ENCODE measurements around the gene EDDM3A.

Gene EDDM3A

DNA sequence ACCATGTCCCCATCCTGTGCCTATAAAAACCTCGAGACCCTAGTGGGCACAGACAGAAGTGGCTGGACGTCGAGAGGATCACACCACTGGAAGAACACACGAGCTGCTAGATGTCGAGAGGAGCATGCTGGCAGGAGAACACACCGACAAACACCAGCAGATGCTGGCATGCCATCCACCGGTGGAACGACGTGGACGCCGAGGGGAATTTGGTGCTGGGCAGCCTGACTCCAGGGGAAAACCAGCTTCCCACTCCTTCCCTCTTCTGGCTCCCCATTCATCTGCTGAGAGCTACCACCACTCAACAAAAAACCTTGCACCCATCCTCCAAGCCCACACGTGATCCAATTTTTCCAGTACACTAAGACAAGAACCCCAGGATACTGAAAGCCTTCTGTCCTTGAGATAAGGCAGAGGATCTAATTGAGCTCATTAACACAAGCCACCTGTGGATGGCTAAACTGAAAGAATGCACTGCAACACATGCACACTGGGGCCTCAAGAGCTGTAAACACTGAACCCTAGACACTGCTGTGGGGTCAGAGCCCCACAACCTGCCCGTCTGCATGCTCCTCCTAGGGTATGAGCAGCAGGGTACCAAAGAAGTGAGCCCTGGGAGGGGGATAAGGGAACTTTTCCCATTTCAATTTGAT is 44.9 kb downstream of the EDDM3A start:
- ATAC-seq: no peak

DNA sequence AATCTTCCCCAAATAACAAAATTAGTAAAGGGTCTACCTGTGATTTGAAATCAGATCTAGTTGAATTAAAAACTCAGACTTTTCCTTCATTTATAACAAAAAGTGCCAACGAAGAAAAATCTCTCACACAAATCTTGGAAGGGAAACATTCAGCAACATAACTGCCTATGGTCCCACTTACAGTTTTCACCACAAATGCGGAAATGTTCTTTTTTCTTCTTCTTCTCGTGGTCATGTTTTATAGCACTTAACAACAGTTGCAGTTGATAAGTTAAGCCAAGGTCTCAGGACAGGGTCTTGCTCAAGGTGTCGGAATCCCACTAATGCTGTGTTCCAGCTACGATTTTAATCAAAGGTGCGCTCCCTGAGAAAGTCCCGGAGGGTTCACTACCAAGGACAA is 45.5 kb downstream of the EDDM3A start:
- ATAC-seq: no peak

DNA sequence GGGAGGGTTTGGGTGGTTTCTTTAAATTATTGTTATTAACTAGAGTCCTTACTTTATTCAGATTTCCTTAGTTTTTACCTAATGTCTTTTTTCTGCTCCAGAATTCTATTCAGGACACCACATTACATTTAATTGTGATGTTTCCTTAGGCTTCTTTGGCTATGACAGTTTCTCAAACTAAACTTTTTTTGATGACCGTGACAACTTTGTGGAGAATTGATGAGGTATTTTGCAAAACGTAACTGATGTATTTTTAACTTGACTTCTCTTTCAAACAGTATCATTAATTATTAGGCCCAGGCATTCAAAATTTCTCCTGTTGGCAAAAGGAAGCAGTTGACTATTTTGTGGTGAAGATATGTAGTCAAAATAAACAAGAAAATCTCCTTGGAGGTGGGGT is 45.9 kb downstream of the EDDM3A start:
- no peak for ATAC-seq

DNA sequence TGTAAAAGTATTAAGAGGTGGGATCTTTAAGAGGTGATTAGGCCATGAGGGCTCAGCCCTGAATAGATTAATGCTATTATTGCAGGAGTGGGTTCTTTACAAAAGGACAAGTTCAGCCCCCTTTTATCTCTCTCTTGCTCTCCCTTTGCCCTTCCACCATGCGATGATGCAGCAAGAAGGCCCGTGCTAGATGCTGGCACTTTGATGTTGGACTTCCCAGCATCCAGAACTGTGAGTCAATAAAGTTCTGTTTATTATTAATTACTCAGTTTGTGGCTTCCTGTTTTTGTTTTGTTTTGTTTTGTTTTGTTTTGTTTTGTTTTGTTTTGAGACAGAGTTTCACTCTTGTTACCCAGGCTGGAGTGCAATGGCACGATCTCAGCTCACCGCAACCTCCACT is 46.9 kb downstream of the EDDM3A start:
- no peak for ATAC-seq

DNA sequence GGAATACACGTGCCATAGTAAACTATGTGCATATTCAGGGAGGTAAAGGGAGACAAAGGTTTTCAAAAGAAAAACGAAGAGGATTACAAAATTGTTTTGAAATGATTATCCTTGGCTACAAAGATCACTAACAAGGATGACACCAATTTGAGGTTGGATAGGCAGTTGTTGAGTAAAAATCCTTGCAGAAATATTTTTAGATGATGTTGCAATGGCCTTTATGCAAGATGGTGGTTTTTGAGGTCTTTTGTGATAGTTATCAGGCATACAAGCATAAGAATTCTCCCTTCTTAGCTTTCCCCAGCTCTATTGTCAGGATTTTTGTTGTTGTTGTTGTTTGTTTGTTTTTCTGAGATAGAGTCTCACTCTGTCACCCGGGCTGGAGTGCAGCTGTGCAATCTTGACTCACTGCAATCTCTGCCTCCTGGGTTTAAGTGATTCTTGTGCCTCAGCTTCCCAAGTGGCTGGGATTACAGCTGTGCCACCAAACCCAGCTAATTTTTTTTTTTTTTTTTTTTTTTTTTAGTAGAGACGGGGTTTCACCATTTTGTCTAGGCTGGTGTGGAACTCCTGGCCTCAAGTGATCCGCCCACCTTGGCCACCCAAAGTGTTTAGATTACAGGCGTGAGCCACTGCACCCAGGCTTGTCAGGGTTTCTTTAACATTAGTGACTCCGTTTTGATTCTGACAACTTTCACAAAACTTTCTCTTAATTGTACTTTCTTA is 49.1 kb downstream of the EDDM3A start:
- no peak for ATAC-seq

DNA sequence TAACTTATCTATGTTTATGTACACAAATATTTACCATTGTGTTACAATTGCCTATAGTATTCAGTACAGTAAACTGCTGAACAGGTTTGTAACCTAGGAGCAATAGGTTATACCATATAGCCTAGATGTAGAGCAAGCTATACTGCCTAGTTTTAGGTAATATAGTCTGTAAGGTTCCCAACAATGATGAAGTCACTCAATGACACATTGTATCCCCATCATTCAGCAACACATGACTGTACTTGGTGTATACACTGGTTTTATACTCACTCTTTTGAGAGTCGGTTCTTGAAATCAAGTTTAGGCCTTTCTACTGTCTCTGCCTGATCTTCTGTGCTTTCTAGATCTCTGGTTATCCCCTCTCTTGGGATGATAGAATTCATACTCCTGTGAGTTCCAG is 51.5 kb downstream of the EDDM3A start:
- ATAC-seq: no peak

All from activated CD4-positive, CD25-positive, alpha-beta regulatory T cell treated with anti-CD3 and anti-CD28 coated beads, Interleukin-2, amount 50 U/mL, for 24 hours (primary cell).